Lower leg skin (tissue), 3 donors: ENCODE data around the gene IRGQ.

Source experiments
- POLR2A ChIP-seq, 2 donors: fragments of 450-650 bp; IDR thresholded peaks; one replicate each; pipeline ENCODE4 v1.6.1; 2016 to 2017; ENCODE audit warnings: antibody characterized with exemption in 2 of 2, mild to moderate bottlenecking in 1 of 2, moderate library complexity in 1 of 2
- TF ChIP-seq, protein P1 (sequence below), 3 donors: fragments of 450-650 bp; IDR thresholded peaks; one replicate each; pipeline ENCODE4 v1.5.1; 2016; ENCODE audit warnings: antibody characterized with exemption in 3 of 3, mild to moderate bottlenecking in 3 of 3, moderate library complexity in 2 of 3

DNA sequence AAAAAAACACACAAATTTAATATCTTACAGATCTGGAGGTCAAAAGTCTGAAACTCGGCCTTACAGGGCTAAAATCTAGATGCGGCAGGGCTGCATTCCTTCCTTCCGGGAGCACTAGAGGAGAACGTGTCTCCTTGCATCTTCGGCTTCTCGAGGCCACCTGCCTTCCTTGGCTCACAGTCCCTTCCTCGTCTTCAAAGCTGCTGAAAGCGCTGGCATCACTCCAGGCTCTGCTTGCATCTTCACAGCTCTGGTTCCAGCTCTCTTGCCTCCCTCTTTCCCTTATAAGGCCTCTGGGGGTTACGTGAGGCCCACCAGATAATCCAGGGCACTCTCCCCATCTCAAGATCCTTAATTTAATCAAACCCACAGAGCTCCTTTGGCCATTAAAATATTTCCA is 31.1 kb downstream of the IRGQ start:
- TF ChIP-seq POLR2A (IDR thresholded peaks at IDR 0.05) = no peak
- TF ChIP-seq, protein P1, sequence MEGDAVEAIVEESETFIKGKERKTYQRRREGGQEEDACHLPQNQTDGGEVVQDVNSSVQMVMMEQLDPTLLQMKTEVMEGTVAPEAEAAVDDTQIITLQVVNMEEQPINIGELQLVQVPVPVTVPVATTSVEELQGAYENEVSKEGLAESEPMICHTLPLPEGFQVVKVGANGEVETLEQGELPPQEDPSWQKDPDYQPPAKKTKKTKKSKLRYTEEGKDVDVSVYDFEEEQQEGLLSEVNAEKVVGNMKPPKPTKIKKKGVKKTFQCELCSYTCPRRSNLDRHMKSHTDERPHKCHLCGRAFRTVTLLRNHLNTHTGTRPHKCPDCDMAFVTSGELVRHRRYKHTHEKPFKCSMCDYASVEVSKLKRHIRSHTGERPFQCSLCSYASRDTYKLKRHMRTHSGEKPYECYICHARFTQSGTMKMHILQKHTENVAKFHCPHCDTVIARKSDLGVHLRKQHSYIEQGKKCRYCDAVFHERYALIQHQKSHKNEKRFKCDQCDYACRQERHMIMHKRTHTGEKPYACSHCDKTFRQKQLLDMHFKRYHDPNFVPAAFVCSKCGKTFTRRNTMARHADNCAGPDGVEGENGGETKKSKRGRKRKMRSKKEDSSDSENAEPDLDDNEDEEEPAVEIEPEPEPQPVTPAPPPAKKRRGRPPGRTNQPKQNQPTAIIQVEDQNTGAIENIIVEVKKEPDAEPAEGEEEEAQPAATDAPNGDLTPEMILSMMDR (IDR thresholded peaks at IDR 0.05) = no peak
